B cell (primary cell): ENCODE data around the gene IL22RA1. TPM values are rescaled to one million over a fixed set of nuclear protein-coding genes. Genes with fewer than 3 reads are reported as not detected.

Source experiments
- ATAC-seq: fragments of 200-7000 bp; cut with Tn5 transposase; one replicate; pipeline ENCODE4 v1.10.0; 2021; ENCODE audit warnings: low read depth, mild to moderate bottlenecking, moderate number of reproducible peaks, moderate library complexity
- CTCF ChIA-PET: fragments of 350-600 bp; sonication (Branson Sonifier 250); formaldehyde crosslinking; loops from one replicate; lab custom pipeline; 2021; ENCODE audit warnings: antibody characterized with exemption, inconsistent platforms; lab: Charles Lee
- POLR2A ChIA-PET: fragments of 350-600 bp; sonication (Branson Sonifier 250); formaldehyde crosslinking; loops from one replicate; lab custom pipeline; 2021; ENCODE audit warnings: antibody characterized with exemption; lab: Charles Lee
- DNase-seq: peaks from one replicate; pipeline ENCODE4 v3.0.0; 2013
- H2AFZ ChIP-seq: 2 replicates; pipeline ENCODE4 v1.6.1; 2012; ENCODE audit warnings: mild to moderate bottlenecking, low read depth, low read length; ENCODE audit not compliant: insufficient read depth, poor library complexity, severe bottlenecking
- H3K27ac ChIP-seq, 2 donors: 1 replicate in 1 of 2; 2 replicates in 1 of 2; pipeline ENCODE4 v1.5.1; 2012 to 2013; ENCODE audit warnings: low read length in 2 of 2, mild to moderate bottlenecking in 2 of 2, moderate library complexity in 1 of 2
- H3K27me3 ChIP-seq, 4 experiments: fragments of 200-600 bp in 1 of 4; sonication (generic) in 1 of 4; replicated peaks in 1 of 4; 1 replicate in 2 of 4; 2 replicates in 2 of 4; pipeline versions ENCODE4 v1.6.1 to v1.7.0; 2013 to 2016; ENCODE audit warnings: low read length in 3 of 4, mild to moderate bottlenecking in 2 of 4, mixed read lengths in 1 of 4, moderate library complexity in 1 of 4; ENCODE audit not compliant: insufficient read depth in 4 of 4, control insufficient read depth in 3 of 4; ENCODE audit errors: control extremely low read depth in 1 of 4
- H3K36me3 ChIP-seq, 2 experiments: replicated peaks in 1 of 2; 1 replicate in 1 of 2; 2 replicates in 1 of 2; pipeline versions ENCODE4 v1.6.1 to v1.7.1; 2013; ENCODE audit warnings: low read length in 1 of 2; ENCODE audit not compliant: insufficient read depth in 2 of 2, control insufficient read depth in 1 of 2; ENCODE audit errors: control extremely low read depth in 1 of 2, extremely low read depth in 1 of 2
- H3K4me1 ChIP-seq, 2 donors: fragments of 200-600 bp in 1 of 2; sonication (generic) in 1 of 2; 1 replicate in 1 of 2; 2 replicates in 1 of 2; pipeline versions ENCODE4 v1.5.1 to v1.6.1; 2013 to 2017; ENCODE audit warnings: low read length in 2 of 2; ENCODE audit not compliant: control insufficient read depth in 2 of 2, insufficient read depth in 2 of 2
- H3K4me2 ChIP-seq: replicated peaks from 2 replicates; pipeline ENCODE3; 2012; ENCODE audit warnings: mild to moderate bottlenecking, low read depth, low read length; ENCODE audit not compliant: poor library complexity, severe bottlenecking
- H3K4me3 ChIP-seq, 5 experiments: fragments of 200-600 bp in 1 of 5; sonication (generic) in 1 of 5; 1 replicate in 3 of 5; 2 replicates in 2 of 5; pipeline versions ENCODE4 v1.5.1 to v1.7.0; 2011 to 2016; ENCODE audit warnings: low read length in 4 of 5, mild to moderate bottlenecking in 4 of 5, low read depth in 2 of 5, control low read depth in 1 of 5, moderate library complexity in 1 of 5; ENCODE audit not compliant: insufficient read depth in 1 of 5; ENCODE audit errors: control extremely low read depth in 1 of 5, extremely low read depth in 1 of 5
- H3K79me2 ChIP-seq: fragments of 200-600 bp; sonication (generic); one replicate; pipeline ENCODE4 v1.6.0; 2016; ENCODE audit warnings: low read length; ENCODE audit not compliant: control insufficient read depth, insufficient read depth
- H3K9ac ChIP-seq: fragments of 200-600 bp; sonication (generic); 2 replicates; pipeline ENCODE4 v1.6.1; 2017; ENCODE audit warnings: mild to moderate bottlenecking, low read length, moderate library complexity
- H3K9me3 ChIP-seq, 3 donors: one replicate each; pipeline versions ENCODE4 v1.6.1 to v1.7.1; 2013; ENCODE audit warnings: low read length in 2 of 3; ENCODE audit not compliant: control insufficient read depth in 2 of 3, insufficient read depth in 1 of 3; ENCODE audit errors: control extremely low read depth in 1 of 3
- H4K20me1 ChIP-seq: 2 replicates; pipeline ENCODE4 v1.6.0; 2012; ENCODE audit warnings: mild to moderate bottlenecking, low read length; ENCODE audit not compliant: insufficient read depth, control insufficient read depth, poor library complexity, severe bottlenecking
- H3K27ac Mint-ChIP-seq: one replicate; pipeline ENCODE4 v1.8.0; 2021; ENCODE audit warnings: mixed read lengths
- H3K27me3 Mint-ChIP-seq: one replicate; pipeline ENCODE4 v1.8.0; 2021; ENCODE audit warnings: mixed read lengths
- H3K4me1 Mint-ChIP-seq: one replicate; pipeline ENCODE4 v1.8.0; 2021; ENCODE audit warnings: mixed read lengths
- H3K4me3 Mint-ChIP-seq: one replicate; pipeline ENCODE4 v1.8.0; 2021; ENCODE audit warnings: mixed read lengths
- H3K9me3 Mint-ChIP-seq: one replicate; pipeline ENCODE4 v1.8.0; 2022; ENCODE audit warnings: mixed read lengths; ENCODE audit not compliant: insufficient read depth
- CTCF ChIP-seq: fragments of 200-600 bp; IDR thresholded peaks from one replicate; pipeline ENCODE4 v1.8.0; 2022; ENCODE audit warnings: antibody characterized with exemption, mild to moderate bottlenecking
- EZH2 ChIP-seq: IDR thresholded peaks from 2 replicates; pipeline ENCODE4 v1.6.1; 2012; ENCODE audit warnings: borderline replicate concordance, low read depth, mild to moderate bottlenecking, moderate library complexity, low read length; ENCODE audit not compliant: insufficient read depth, poor library complexity, severe bottlenecking
- WGBS: methylation state at CpG from one replicate; pipeline ENCODE4 v1.1.5; 2013; ENCODE audit warnings: missing lambda C conversion rate; ENCODE audit not compliant: insufficient coverage; 5-methylcytosine and 5-hydroxymethylcytosine counted together
- intact Hi-C: fragments of 100-400 bp; cut with micrococcal nuclease; formaldehyde crosslinking; loops from one replicate; pipeline ENCODE4 v1.10.0; 2022
- polyA plus RNA-seq: library from polyadenylated mRNA; depleted of rRNA; stranded (reverse); fragments of >200 nt; gene quantifications from 2 replicates; pipeline ENCODE4 v1.2.3, GENCODE V29; 2012
- total RNA-seq, 2 donors: library from RNA; stranded (reverse); fragments of 120-200 nt in 1 of 2; gene quantifications; 1 replicate in 1 of 2; 2 replicates in 1 of 2; pipeline versions ENCODE4 v1.2.3 to v1.2.4, GENCODE V29; 2013 to 2022

The IL22RA1 gene
- total and polyA plus RNA-seq, 2 donors (not counting 1 experiment from before 2014, with no cell fraction given): 0.10 TPM

- DNase-seq (no peak), ATAC-seq (no peak)
- WGBS: 80% methylated on average over 8 of the region's 8 CpGs
- Histone ChIP-seq H3K9ac (no peak overlapping the region), H3K36me3 (no peaks in the 10 kb centered on the region), H4K20me1 (no peaks in the 10 kb centered on the region), H3K27me3 (no peaks in the 10 kb centered on the region), H3K9me3 (no peaks in the 10 kb centered on the region), H2AFZ (no peak overlapping the region), H3K79me2 (no peaks in the 10 kb centered on the region), H3K4me3 (no peak overlapping the region), H3K4me1 (no peaks in the 10 kb centered on the region), H3K27ac (no peak overlapping the region), H3K4me2 (no peak overlapping the region)
- Mint-ChIP-seq H3K4me3 (no peak overlapping the region), H3K27me3 (peaks cover 22% of the 10 kb centered on the region), H3K27ac (no peak overlapping the region), H3K4me1 (no peaks in the 10 kb centered on the region), H3K9me3 (no peaks in the 10 kb centered on the region)
- POLR2A ChIA-PET: no interaction called here
- TF ChIP-seq EZH2 (no peak), CTCF (no peak)
- CTCF ChIA-PET: interaction anchor here (1.0 to 1.3 kb wide), 2 partner anchors 11 to 68 kb away, joined by 3 read pairs; no protein-coding TSS in a partner anchor
- intact Hi-C loops: no loop called here
These were observed 60.6 kb downstream of the IL22RA1 start for GRCh38 chr1:24082372-24082771.

GRCh38 chr1:24081190-24081589 lies 61.8 kb downstream of the IL22RA1 start:
- no peaks in the 10 kb centered on the region for H3K36me3 ChIP-seq
- H2AFZ ChIP-seq: no peak overlapping the region
- H3K4me2 ChIP-seq: no peak overlapping the region
- no peak overlapping the region for H3K27ac Mint-ChIP-seq
- no peaks in the 10 kb centered on the region for H3K79me2 ChIP-seq
- no peaks in the 10 kb centered on the region for H3K9me3 Mint-ChIP-seq
- H3K4me3 Mint-ChIP-seq: no peak overlapping the region
- no peak overlapping the region for H3K9ac ChIP-seq
- H3K4me1 ChIP-seq: no peaks in the 10 kb centered on the region
- H3K27me3 Mint-ChIP-seq: peaks cover 15% of the 10 kb centered on the region
- no peaks in the 10 kb centered on the region for H3K9me3 ChIP-seq
- WGBS: 98% methylated on average over 5 of the region's 6 CpGs
- ChIA-PET POLR2A (no interaction called here), CTCF (interaction anchor here (2.0 kb wide), 1 partner anchor 10 kb away, joined by 6 read pairs; no protein-coding TSS in a partner anchor)
- H3K4me3 ChIP-seq: no peak overlapping the region
- H3K27ac ChIP-seq: no peak overlapping the region
- no peaks in the 10 kb centered on the region for H3K4me1 Mint-ChIP-seq
- TF ChIP-seq CTCF (no peak), EZH2 (no peak)
- DNase-seq (no peak), ATAC-seq (no peak)
- intact Hi-C loops: no loop called here
- no peaks in the 10 kb centered on the region for H3K27me3 ChIP-seq
- H4K20me1 ChIP-seq: no peaks in the 10 kb centered on the region
